ENCODE data around the gene TEX2.

DNA sequence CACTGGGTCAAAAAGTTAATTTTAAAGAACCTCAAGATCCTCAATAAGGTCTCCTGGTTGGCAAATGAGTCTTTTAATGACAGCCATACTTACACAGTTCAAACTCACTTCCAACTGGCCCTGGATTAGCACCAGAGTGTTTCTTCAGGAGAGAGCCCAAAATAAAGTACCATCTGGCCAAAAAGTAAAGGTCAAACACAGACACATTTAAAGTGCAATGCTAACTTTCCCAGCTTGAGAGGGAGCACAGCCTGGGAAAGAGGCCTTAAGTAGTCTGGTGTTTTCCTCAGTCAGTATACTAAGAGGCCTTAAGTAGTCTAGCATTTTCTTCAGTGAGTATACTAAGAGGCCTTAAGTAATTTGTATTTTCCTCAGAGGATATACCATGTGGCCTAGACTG is 86.5 kb downstream of the TEX2 start:
- TF ChIP-seq PML (IDR thresholded peaks at IDR 0.05; ENCODE audit: low read length) (no peak), PRPF4 (IDR thresholded peaks at IDR 0.05; ENCODE audit: insufficient read depth, low read depth, low read length, poor library complexity, severe bottlenecking) (no peak), TBP (optimal IDR thresholded peaks at IDR 0.05; ENCODE audit: low read depth, low read length) (no peak), GTF2E2 (tag; IDR thresholded peaks at IDR 0.05) (no peak)
- TF ChIP-seq, protein P1, sequence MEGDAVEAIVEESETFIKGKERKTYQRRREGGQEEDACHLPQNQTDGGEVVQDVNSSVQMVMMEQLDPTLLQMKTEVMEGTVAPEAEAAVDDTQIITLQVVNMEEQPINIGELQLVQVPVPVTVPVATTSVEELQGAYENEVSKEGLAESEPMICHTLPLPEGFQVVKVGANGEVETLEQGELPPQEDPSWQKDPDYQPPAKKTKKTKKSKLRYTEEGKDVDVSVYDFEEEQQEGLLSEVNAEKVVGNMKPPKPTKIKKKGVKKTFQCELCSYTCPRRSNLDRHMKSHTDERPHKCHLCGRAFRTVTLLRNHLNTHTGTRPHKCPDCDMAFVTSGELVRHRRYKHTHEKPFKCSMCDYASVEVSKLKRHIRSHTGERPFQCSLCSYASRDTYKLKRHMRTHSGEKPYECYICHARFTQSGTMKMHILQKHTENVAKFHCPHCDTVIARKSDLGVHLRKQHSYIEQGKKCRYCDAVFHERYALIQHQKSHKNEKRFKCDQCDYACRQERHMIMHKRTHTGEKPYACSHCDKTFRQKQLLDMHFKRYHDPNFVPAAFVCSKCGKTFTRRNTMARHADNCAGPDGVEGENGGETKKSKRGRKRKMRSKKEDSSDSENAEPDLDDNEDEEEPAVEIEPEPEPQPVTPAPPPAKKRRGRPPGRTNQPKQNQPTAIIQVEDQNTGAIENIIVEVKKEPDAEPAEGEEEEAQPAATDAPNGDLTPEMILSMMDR (IDR thresholded peaks at IDR 0.05 in 2 of 3, conservative IDR thresholded peaks at IDR 0.05 in 1 of 3; ENCODE audit: insufficient read depth in 2 of 3, low read depth in 1 of 3, low read length in 3 of 3): no peak
- TF ChIP-seq, protein P2, sequence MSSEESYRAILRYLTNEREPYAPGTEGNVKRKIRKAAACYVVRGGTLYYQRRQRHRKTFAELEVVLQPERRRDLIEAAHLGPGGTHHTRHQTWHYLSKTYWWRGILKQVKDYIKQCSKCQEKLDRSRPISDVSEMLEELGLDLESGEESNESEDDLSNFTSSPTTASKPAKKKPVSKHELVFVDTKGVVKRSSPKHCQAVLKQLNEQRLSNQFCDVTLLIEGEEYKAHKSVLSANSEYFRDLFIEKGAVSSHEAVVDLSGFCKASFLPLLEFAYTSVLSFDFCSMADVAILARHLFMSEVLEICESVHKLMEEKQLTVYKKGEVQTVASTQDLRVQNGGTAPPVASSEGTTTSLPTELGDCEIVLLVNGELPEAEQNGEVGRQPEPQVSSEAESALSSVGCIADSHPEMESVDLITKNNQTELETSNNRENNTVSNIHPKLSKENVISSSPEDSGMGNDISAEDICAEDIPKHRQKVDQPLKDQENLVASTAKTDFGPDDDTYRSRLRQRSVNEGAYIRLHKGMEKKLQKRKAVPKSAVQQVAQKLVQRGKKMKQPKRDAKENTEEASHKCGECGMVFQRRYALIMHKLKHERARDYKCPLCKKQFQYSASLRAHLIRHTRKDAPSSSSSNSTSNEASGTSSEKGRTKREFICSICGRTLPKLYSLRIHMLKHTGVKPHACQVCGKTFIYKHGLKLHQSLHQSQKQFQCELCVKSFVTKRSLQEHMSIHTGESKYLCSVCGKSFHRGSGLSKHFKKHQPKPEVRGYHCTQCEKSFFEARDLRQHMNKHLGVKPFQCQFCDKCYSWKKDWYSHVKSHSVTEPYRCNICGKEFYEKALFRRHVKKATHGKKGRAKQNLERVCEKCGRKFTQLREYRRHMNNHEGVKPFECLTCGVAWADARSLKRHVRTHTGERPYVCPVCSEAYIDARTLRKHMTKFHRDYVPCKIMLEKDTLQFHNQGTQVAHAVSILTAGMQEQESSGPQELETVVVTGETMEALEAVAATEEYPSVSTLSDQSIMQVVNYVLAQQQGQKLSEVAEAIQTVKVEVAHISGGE (CRISPR knock-in tag; IDR thresholded peaks at IDR 0.05): no peak
